GM12874 (cell line): ENCODE results near the gene C16orf54.

Experiments used
- CTCF ChIP-seq: IDR thresholded peaks from 2 replicates; pipeline ENCODE4 v1.5.1; 2011; ENCODE audit warnings: low read depth, mild to moderate bottlenecking, control low read depth, low read length, moderate library complexity; ENCODE audit not compliant: insufficient read depth

The C16orf54 gene

GRCh38 chr16:29702269-29702668 is 43.5 kb downstream of the C16orf54 start:
- TF ChIP-seq CTCF, result no peak

- TF ChIP-seq CTCF, result no peak
Measured at GRCh38 chr16:29701214-29701555, 44.6 kb downstream of the C16orf54 start.

GRCh38 chr16:29700253-29700987 is 45.4 kb downstream of the C16orf54 start:
- peak; percentile 78 for TF ChIP-seq CTCF

GRCh38 chr16:29699324-29700219 is 46.2 kb downstream of the C16orf54 start:
- no peak for TF ChIP-seq CTCF

- TF ChIP-seq CTCF, result no peak
Measured at GRCh38 chr16:29698484-29699323, 47.1 kb downstream of the C16orf54 start.

- no peak for TF ChIP-seq CTCF
Measured at GRCh38 chr16:29698042-29698441, 47.7 kb downstream of the C16orf54 start.

- no peak for TF ChIP-seq CTCF
Measured at GRCh38 chr16:29697391-29697790, 48.4 kb downstream of the C16orf54 start.
